NOMO-1 treated with dmso at 0.1 percent for 144 hours (cell line): ENCODE measurements around the gene LY6G6C.

Experiments used
- DNase-seq: peaks from one replicate; lab custom pipeline; 2025; ENCODE audit not compliant: unreplicated experiment; lab: John Stamatoyannopoulos, UW

LY6G6C gene

DNA sequence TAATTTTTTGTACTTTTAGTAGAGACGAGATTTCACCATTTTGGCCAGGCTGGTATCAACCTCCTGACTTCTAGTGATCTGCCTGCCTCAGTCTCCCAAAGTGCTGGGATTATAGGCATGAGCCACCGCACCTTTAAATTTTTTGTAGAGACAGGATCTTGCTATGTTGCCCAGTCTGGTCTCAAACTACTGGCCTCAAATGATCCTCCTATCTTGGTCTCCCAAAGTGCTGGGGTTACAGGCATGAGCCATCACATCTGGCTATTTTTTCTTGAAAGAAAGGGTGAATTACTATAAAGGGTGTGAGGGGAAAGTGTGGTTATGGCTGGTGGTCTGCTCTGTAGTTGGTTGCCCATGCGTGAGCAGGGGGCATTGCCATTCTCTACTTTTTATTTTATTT, 13.3 kb downstream of the LY6G6C start:
- DNase-seq, result no peak

DNA sequence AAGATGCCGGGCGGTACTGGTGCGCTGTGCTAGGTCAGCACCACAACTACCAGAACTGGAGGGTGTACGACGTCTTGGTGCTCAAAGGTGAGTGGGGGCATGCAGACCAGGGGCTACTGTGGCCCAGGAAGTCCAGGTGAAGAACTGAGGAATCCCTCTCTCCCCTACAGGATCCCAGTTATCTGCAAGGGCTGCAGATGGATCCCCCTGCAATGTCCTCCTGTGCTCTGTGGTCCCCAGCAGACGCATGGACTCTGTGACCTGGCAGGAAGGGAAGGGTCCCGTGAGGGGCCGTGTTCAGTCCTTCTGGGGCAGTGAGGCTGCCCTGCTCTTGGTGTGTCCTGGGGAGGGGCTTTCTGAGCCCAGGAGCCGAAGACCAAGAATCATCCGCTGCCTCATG, 13.8 kb downstream of the LY6G6C start:
- no peak for DNase-seq

DNA sequence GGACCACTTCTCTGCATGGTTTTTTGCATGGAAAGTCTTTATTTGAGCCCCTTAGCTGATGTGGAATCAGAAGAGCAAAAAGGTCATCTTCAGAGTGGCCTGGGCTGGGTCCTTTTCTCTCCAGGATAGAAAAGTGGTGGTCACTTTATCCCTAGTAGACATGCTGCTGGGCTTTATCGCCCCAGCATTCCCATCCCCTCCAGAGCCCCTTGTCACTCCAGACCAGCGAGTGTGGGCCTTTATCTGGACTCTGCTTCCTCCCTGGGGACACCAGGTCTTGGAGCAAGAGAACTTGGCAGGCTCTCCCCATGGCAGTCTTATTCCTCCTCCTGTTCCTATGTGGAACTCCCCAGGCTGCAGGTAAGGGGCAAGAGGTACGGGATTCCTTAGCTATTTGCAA, 14.9 kb downstream of the LY6G6C start, which contains the start of gene LY6G6F:
Gene LY6G6F, plus strand, starts transcription at position 268 of the 400 bp plus-strand sequence. Its CDS starts 41 bp downstream, at position 309.
- DNase-seq, result no peak

DNA sequence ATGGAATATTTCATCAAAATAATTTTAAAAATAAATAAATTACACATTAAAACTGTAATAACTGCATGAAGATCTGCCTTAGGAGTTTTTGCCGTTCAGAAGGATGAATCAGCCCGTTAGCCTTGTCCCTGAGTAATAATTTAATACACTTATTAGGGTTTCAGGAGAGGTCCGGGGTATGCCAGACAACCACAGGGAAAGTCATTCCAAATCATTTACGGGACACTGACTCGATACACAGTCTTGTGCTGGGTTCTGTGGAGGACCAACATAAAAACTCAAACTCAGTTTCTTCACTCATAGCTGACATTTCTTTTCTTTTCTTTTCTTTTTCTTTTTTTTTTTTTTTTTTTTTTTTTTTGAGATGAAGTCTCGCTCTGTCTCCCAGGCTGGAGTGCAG, 15.6 kb downstream of the LY6G6C start:
- DNase-seq, result no peak

DNA sequence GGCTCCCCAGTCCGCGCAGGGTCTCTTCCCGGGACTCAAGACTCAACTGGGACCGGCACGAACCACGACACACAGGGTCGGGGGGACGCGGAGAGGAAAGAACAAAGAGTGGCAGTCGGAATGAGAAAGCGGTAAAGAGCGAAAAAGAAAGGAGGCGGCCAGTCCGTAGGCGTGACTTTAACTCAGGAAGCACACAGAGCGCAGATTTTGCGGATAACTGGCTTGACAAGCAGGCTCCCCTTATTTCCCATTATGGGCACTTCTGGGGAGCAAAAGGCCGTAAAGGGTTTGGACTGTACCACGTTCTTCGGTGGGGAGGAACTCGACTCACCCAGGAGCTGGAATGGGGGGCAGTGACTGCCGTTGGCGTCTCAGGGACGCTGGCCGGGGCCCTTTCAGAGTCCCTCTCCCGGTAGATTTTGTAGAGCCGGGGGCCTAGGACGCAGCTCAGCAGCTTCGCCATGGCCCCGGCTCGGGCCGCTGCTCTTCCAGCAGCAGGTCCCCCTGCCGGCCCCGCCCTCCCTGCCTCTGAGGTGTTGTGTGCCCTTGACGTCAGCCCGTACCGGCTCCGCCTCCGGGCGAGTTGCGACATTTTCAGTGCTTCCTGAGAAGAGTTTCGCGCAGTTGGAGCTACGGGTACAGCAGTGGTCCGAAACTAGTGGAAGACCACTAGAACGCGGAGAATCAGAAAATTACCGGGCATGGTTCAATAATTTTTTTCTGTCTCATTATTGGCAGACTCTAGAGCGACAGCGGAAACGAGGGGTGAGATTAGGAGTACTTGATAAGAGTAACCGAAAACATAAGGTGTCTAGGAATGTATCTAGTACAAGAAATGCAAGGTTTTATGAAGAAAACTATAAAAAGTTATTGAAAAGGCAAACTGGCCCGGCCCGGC, 18.5 kb downstream of the LY6G6C start, which contains the start of gene ABHD16A:
Gene ABHD16A, minus strand, starts transcription at position 506 of the 898 bp plus-strand sequence. Its CDS starts 43 bp downstream, at position 463.
- peak; percentile 96 for DNase-seq

DNA sequence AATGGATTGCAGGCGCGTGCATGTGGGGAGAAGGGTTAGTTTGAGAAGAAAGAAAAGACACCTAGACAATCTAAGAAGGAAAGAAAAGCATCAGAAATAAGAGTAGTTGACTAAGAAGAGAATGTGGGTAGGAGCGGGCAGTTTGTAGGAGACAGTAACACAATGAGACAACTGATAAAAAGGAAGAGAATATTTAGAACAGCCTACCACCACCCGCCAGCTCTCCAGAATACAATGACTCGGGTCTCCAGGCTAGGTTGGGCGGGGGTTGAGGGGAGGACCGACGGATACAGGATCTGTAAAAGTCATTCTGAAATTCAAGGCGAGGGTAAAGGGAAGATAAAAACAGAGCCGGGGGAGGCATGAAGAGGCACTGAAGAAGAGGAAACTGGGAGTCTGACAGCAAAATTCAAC, 19.1 kb downstream of the LY6G6C start:
- no peak for DNase-seq

DNA sequence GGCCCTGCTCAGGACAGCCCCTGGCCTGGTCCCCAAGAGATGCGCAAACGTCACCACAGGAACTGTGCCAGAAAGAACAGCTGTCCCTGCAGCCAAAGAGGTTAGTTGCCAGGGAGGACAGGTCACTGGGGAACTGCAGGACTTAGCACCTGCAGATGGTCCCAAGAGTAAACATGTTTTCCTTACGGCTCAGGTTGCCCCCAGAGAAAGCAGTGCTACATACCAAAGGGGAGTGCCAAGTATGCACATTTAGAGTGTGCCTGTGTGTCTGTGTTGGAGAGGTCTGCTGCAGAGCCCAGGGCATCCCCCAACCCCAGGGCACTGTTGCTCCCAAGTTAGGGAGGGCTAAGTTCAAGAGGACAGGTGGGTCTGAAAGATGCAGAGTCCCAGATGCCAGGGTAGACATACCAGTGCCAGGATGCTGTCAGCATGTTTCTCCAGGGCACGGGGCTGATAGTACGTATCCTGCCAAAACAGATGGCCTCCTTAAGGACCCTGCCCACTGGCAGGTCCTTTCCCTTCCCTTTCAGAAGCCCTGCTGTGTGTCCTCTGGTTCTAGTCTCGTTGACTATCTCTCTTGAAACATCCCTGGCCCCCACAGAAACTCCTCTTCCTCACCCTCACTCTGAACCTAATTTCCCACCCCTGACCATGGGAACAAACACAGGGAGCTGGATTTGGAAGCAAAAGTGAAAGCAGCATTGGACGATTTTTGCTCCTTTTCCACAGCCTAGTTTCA, 19.7 kb downstream of the LY6G6C start:
- no peak for DNase-seq

DNA sequence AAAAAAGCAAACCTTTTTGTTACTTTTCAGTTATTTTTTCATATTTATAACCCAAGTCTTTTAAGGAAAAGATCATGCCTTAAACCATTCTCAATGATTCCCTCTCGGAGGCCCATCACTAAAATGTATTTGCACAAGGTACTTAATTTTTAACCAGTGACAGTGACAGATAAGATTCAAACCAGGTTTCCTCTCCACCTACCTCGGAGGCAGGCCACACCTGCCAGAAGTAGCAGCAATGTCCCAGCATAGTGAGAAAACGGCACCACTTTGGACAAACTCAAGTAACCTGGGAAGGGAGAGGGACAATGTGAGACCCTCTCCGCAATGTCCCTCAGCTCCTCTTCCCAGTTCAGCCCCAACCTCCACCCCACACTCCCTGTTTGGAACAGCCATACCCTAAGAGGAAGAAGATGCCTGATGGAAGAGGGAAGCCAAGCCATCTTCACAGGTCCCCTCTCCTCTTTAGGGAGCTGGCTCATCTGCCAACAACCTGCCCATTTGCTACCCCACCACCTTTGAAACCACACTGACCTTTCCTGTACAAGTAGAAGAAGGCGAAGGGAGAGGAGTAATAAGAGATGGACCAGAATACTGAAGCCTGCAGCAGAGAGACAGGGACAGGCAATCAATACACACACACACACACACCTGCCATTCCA, 20.7 kb downstream of the LY6G6C start:
- no peak for DNase-seq

DNA sequence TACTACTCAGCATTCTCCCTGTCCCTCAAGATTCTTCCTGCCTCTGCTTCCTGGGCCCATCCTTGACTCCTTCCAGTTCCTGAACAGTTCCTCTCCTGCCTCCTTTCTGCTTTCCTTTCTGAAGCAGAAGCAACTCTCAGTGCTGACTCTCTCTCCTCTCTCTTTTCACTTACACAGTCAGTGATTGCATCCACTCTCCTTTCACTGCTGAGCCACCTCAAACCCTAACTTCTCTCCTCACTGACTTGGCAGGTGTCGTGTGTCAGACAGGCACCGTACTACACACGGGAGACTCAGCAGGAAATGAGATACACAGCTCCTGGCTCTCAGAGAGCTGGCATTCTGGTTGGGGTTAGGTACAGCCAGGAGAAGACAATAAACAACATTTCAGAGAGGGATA, 24.0 kb downstream of the LY6G6C start:
- DNase-seq, result no peak

DNA sequence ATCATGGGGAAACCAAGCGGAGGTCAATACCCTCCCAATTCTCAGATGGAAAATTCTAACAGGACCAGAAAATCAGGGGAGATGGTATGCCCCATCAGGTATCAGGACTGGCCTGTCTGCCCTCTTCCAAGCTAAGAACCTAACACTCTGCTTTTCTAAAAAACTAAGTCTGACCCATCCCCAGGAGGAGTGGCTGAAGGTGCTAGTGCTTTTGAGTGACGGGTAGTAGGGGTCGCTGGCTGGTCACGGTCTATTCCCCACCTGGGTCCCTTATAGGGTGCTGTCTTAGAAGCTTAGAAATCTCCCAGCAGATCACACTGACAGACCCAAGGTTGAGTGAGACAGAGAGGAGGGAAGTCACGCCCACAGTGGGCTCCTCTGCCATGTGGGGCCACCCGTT, 28.0 kb downstream of the LY6G6C start:
- DNase-seq, result no peak

DNA sequence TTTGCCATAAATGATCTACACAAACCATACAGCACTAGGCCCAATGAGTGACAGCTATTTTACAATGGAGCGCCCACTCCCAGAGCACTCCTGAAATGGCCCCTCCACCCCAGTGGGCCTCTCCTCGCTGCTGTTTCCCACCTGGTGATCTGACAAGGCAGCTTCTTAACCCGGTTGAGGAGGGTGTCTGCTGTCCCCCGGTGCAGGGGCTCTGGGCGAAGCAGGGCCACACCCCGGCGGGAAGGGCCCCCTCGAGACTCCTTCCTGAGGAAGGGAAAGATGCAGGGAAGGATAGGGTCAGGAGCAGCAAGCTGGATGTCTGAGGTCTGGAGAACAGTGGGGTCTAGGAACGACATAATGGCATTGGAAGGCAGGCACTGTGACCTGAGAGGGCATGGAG, 28.7 kb downstream of the LY6G6C start:
- no peak for DNase-seq

DNA sequence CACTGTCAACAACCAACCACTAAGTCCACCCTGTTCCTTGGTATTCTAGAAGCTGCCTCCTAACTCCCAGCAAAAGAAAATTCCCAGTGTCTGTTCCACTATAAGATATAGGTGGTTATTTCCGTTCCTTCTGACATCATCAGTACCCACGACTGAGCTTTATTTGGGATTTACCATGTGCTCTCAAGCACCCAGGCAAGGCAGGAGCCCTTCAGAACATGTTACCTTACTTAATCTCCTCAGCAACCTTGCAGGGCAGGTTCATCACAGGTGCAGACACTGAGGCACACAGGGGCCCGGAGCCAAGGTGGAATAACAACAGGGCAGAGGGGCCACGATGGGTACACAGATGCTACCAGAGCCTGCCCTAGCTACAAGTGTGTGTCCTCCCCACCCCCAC, 29.2 kb downstream of the LY6G6C start:
- no peak for DNase-seq

DNA sequence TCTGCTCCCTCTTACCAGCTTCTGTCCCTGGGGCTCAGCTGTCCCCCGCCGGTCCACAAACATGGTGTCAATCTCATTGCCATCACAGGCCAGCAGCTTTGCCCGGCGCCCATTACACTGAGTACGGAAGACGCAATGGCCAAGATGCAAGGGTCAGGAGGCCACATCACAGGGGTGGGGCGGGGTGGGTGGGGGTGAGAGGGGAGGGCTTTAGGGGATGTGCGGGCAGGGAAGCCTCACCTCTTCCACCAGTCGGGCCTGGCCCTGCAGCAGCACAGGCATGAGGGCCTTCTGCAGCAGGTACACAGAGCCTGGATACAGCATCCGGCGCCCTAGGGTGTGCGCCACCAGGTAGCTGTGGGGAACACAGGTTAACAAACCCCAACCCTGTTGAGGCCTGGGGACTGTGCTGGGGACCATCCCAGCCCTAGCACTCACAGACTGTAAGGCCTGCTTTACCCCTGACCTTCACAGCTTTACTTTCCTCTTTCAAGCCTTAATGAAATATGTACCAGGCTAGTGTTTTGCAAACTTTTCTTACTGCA, 29.9 kb downstream of the LY6G6C start:
- no peak for DNase-seq

DNA sequence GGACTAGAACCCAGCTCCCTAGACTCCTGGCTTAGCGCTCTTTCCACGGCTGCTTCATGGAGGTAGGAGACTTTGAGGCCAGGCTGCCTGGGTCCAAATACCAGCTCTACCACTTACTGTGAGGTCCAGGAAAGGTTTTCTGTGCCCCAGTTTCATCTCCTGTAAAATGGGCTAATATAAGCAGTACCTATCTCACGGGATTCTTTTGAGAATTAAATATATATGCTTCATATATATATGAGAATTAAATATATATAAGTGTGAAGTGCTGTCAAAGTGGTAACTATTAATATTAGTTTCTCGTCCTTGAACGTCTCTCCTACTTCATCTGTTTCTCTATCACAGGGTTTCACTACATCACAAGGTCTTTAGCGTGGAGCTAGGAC, 30.5 kb downstream of the LY6G6C start:
- no peak for DNase-seq

DNA sequence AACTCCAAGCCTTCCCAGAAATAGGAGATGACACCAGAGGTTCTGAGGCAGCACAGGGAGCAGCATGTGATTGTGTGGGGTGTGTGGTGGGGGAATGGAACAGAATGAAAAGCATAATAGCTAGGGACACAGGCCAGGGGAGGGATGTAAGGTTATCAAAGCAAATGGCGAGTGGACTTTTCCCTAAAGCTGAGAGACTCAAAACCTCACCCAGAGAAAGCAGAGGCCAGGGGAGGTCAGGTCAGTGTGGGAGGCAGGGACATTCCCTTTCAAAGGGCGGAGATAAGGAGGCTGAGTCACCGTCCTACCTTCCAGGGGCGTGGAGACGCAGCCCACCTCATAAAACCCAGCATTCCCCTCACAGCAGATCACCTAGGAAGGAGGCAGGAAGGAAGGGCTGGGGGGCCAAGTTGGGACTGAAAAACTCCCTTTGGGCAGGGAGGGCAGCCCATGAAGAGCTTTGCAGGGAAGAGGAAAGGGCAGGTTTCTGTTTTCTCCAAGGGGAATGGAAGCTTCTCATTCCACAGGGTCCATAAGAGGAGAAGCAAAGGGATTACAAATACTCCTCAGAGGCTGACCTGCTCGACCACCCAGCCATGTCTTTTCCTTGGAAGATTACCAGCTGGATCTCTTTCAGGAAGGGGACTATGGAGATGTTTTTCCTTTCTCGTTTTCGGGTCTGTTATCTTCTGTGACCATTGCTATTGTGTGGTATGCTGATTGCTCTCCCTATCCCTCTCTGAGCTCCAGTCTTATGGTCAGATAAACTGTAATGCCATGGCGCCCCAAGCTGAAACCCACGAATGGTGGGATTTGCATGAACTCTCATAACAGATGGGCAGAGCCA, 31.1 kb downstream of the LY6G6C start:
- DNase-seq, result no peak

DNA sequence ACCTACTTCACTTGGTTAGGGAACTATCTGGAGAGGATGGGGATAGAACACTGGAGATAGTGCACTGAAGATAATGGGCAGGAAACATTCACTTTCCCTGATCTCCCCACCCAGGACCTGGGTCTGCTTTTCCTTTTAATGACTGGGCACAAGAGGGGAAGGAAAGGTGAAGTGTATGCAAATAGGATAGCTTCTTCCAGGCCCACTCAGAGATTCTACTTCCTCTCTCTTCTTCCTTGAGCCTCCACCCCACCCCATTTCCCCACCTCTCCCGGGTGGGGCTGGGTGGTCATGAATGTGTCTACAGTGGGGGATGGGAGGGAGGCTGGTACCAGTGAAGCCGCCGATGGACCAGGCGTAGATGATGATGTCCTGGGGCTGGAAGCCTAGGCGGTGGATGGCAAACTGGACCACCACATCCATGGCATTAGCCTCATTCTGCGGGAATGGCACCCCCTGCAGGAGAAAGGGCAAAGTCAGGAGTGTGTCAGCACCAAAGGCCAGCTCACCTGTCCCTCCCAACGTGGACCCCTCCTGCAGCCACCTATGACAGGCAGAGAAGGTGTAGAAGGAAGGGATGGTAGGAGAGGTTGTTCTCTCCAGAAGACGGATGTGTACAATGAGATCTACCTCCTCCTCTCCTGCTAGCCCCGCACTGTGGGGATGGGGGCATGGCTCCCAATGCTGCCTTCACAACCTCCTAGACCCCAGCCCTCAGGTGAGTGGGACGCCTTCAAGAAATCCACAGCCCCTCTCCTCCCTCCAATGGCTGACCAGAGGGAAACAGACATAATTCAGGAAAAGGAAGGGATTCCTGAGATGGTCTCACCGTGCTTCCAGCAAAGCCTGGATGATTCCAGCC, 32.1 kb downstream of the LY6G6C start:
- no peak for DNase-seq

DNA sequence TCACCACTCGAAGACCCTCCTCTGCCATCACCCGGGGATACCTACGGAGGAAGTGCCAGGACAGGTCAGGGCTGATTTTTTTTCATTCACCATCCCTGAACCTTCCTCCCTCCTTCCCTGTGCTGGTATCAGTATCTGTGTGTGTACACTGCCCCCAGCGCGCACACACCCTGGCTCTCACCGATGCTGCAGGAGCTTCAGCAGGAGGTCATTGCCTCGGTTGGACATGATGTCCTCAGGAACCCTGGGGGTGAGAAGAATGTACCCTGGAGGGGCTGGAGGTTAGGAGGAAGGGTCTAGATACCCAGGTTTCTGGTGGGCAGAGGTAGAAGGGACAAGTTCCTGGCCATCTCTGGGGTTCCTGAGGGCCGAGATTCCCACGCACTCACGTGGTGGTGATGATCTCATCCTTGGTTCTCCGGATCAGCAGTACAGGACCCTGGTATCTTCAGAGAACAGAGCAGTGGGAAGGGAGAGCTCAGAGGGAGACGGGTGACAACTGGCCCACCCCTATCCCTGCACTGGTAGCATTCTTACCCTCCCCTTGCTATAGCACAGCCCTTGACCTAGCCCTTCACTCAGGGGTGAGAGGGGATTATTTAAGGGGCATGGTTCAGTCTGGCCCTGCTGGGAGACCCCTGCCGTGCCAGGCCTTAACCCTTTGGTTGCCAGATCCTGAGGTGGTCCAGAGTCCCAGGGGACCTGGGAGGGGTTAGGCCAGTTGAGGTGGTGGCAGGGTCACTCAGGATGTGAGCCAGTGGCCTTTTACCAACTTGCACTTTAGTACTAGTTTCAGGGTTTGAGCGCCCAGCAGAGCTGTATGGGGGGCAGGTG, 33.5 kb downstream of the LY6G6C start:
- no peak for DNase-seq

DNA sequence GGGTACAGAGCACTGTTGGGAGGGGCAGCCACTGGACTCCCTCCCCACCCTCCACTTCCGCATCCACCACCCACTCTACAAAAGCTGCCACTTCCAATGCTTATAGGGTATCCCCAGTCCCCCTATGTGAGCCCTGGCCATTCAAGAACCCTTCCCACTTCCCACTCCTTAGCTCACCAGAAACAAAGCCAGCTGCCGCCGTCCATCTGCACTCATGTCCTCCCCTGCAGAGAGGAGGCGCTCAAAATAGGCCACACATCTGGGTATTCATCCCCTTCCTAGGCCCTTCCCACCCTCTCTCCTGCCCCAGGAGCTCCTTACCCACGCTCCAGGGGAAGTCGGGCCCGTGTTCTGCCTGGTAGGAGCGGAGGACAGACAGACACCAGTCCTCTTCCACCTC, 34.2 kb downstream of the LY6G6C start:
- DNase-seq, result no peak

DNA sequence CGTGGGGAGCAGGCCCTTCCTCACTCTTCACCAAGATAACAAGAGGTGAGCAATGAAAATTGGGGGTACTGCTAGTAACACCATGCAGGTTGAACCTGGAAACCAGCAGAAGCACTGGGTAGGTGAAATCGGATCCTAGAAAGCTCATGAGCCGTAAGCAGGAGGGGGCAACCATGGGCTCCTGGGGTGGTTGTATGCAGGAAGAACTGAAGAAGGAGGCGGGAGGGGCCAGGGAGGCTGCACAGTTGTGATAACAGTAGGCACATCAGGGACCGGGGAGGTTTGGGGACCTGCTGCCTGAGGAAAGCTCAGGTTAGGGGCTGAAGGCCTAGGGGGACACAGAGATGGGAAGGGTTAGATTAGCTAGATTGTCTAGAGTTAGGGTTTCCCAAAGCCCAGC, 35.1 kb downstream of the LY6G6C start:
- no peak for DNase-seq
